HL-60 (cell line): ENCODE measurements around the gene VEGFD.
"Not testable (repeated sequence)": the region's sequence is repeated elsewhere in the genome, so short reads cannot be mapped to it uniquely, and the experiment has no call there.

Source experiments
- DNase-seq, 2 experiments: peaks; one replicate each; pipeline ENCODE4 v3.0.0-alpha.2; 2010 to 2020; ENCODE audit warnings: low read depth in 1 of 2, low spot score in 1 of 2
- H3K27ac ChIP-seq: fragments of 250-450 bp; sonication (Bioruptor Pico); replicated peaks from 2 replicates; pipeline ENCODE4 v1.5.1; 2020; ENCODE audit warnings: mild to moderate bottlenecking, moderate library complexity
- H3K27me3 ChIP-seq: fragments of 250-450 bp; sonication (Bioruptor Pico); 2 replicates; pipeline ENCODE4 v1.5.1; 2021; ENCODE audit warnings: mild to moderate bottlenecking, moderate library complexity; ENCODE audit not compliant: insufficient read depth, poor library complexity, severe bottlenecking
- H3K4me3 ChIP-seq: replicated peaks from 2 replicates; pipeline ENCODE4 v1.5.1; 2011; ENCODE audit warnings: mild to moderate bottlenecking, control low read depth, low read length; ENCODE audit not compliant: insufficient read depth
- GABPA ChIP-seq: IDR thresholded peaks from 2 replicates; pipeline ENCODE4 v1.6.1; 2012; ENCODE audit warnings: low read depth
- POLR2AphosphoS5 ChIP-seq: IDR thresholded peaks from 2 replicates; pipeline ENCODE4 v1.6.1; 2012; ENCODE audit warnings: low read depth
- SPI1 ChIP-seq: IDR thresholded peaks from 2 replicates; pipeline ENCODE4 v1.6.1; 2012; ENCODE audit warnings: low read depth, mild to moderate bottlenecking, borderline replicate concordance
- TF ChIP-seq, protein P1 (sequence below): IDR thresholded peaks from 2 replicates; pipeline ENCODE4 v1.6.1; 2012; ENCODE audit warnings: low read depth; ENCODE audit not compliant: insufficient replicate concordance
- TF ChIP-seq, protein P2 (sequence below): IDR thresholded peaks from one replicate; pipeline ENCODE4 v1.5.1; 2011; ENCODE audit warnings: low read length, control low read depth, inconsistent platforms; ENCODE audit not compliant: insufficient read depth

Gene VEGFD

DNA sequence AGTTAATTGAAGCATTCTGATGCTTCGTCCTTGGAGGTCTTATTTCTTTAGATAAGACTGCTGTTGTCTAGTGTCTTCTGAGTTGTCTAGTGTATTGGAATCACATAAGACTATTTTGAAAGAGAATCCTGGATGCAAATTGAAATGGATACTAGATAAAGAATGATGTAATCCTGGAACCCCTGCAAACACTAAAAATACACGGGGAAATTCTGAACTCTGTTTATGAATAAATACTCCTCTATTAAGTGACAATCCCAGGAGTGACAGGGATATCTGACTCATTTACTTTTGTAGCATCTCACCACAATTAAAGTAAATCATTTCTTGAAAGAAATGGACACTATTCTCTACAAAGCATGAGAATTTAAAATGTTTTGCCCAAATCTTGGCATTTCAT is 69.7 kb downstream of the VEGFD start:
- no peak overlapping the region for H3K4me3 ChIP-seq
- no peaks in the 10 kb centered on the region for H3K27me3 ChIP-seq
- no peak overlapping the region for H3K27ac ChIP-seq
- DNase-seq, result no peak
- TF ChIP-seq GABPA (no peak), SPI1 (no peak), POLR2AphosphoS5 (no peak)
- TF ChIP-seq, protein P1, sequence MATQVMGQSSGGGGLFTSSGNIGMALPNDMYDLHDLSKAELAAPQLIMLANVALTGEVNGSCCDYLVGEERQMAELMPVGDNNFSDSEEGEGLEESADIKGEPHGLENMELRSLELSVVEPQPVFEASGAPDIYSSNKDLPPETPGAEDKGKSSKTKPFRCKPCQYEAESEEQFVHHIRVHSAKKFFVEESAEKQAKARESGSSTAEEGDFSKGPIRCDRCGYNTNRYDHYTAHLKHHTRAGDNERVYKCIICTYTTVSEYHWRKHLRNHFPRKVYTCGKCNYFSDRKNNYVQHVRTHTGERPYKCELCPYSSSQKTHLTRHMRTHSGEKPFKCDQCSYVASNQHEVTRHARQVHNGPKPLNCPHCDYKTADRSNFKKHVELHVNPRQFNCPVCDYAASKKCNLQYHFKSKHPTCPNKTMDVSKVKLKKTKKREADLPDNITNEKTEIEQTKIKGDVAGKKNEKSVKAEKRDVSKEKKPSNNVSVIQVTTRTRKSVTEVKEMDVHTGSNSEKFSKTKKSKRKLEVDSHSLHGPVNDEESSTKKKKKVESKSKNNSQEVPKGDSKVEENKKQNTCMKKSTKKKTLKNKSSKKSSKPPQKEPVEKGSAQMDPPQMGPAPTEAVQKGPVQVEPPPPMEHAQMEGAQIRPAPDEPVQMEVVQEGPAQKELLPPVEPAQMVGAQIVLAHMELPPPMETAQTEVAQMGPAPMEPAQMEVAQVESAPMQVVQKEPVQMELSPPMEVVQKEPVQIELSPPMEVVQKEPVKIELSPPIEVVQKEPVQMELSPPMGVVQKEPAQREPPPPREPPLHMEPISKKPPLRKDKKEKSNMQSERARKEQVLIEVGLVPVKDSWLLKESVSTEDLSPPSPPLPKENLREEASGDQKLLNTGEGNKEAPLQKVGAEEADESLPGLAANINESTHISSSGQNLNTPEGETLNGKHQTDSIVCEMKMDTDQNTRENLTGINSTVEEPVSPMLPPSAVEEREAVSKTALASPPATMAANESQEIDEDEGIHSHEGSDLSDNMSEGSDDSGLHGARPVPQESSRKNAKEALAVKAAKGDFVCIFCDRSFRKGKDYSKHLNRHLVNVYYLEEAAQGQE, result no peak
- TF ChIP-seq, protein P2, sequence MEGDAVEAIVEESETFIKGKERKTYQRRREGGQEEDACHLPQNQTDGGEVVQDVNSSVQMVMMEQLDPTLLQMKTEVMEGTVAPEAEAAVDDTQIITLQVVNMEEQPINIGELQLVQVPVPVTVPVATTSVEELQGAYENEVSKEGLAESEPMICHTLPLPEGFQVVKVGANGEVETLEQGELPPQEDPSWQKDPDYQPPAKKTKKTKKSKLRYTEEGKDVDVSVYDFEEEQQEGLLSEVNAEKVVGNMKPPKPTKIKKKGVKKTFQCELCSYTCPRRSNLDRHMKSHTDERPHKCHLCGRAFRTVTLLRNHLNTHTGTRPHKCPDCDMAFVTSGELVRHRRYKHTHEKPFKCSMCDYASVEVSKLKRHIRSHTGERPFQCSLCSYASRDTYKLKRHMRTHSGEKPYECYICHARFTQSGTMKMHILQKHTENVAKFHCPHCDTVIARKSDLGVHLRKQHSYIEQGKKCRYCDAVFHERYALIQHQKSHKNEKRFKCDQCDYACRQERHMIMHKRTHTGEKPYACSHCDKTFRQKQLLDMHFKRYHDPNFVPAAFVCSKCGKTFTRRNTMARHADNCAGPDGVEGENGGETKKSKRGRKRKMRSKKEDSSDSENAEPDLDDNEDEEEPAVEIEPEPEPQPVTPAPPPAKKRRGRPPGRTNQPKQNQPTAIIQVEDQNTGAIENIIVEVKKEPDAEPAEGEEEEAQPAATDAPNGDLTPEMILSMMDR, result no peak

DNA sequence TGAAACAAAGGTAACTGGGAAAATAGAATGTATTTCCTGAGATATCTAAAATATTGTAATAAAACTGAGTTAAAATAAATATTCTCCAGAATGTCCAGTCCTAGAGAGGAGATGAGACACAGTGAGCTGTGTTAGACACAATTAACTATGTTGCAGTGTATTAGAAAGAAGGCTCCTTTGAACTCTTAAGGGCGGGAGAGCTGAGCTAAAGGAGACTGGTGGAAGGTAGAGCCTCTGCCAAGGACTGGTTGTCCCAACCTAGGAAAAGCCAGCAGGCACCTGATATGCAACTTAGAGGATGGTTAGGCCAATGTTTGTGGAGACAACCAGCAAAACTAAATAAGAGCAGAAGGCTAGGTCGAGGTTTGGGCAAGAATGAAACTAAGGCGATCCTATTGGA is 73.1 kb downstream of the VEGFD start:
- no peak for DNase-seq
- no peaks in the 10 kb centered on the region for H3K27me3 ChIP-seq
- H3K27ac ChIP-seq, result no peak overlapping the region
- TF ChIP-seq, protein P2, result no peak
- H3K4me3 ChIP-seq, result no peak overlapping the region

DNA sequence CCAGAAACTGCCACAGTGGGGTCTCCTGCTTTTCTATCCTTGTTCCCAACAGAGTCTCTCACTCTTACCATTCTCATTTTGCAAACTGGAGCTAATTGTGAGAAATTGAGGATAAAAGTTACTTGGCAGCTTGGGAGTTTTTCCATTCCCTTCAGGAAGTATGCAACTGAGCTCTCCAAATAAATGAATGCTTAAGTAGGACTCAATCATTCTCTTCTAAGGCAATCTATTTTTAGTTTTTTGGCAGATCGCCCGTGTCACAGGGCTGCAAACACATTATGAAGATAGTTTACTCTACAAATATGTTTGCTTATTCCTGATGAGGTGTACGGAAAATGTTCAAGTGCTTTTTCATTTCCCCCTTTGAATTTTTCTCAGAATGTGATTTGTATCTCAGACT is 74.1 kb downstream of the VEGFD start:
- H3K27ac ChIP-seq, result no peak overlapping the region
- no peak for DNase-seq
- TF ChIP-seq, protein P1, result no peak
- TF ChIP-seq GABPA (no peak), SPI1 (no peak), POLR2AphosphoS5 (no peak)
- TF ChIP-seq, protein P2, result no peak

DNA sequence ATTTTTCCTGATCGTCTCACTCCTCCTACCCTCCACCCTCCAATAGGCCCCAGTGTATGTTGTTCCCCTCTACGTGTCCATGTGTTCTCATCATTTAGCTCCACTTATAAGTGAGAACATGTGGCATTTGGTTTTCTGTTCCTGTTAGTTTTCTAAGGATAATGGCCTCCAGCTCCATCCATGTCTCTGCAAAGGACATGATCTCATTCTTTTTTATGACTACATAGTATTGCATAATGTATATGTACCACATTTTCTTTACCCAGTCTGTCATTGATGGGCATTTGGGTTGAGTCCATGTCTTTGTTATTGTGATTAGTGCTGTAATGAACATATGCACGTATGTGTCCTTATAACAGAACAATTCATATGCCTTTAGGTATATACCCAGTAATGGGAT is 78.3 kb downstream of the VEGFD start:
- H3K4me3 ChIP-seq, H3K27me3 ChIP-seq, H3K27ac ChIP-seq, DNase-seq: not testable (repeated sequence)

More for the DNA sequence above, 74.1 kb downstream of the VEGFD start:
- Histone ChIP-seq H3K27me3 (no peaks in the 10 kb centered on the region), H3K4me3 (no peak overlapping the region)
